GM19397 (cell line): ENCODE results near the gene VCX3B.
"Not testable (repeated sequence)": the region's sequence is repeated elsewhere in the genome, so short reads cannot be mapped to it uniquely, and the experiment has no call there.

Source experiments
- ATAC-seq: cut with Tn5 transposase; IDR thresholded peaks from one replicate; pipeline ENCODE4 v1.9.1; 2021; ENCODE audit warnings: mild to moderate bottlenecking, moderate library complexity; ENCODE audit not compliant: unreplicated experiment

VCX3B gene

GRCh38 chrX:8464530-8464929, at the start of gene VCX3B:
Gene VCX3B (plus strand): TSS chrX:8464830. CDS start chrX:8465451, 621 bp downstream.
- not testable (repeated sequence) for ATAC-seq

DNA sequence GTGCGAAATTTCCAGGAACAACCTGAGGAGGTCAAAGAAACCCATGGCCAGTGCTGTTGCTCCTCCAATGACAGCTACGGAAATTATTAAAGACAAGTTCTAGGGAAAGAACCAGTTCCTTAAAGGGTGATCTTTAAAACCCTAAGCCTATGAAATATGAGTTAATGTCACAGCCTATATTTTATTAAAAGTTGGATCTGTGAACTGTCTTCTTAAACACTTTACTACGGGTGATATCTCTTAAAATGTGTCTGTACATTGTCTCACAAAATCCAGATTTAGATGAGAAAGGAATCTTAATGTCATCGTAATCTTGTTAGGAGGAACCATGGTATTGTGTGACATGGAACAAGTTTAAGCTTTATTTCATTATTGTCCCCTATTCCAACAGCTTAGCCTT, 46.3 kb upstream of the VCX3B start:
- no peak for ATAC-seq

- ATAC-seq = no peak
Measured at GRCh38 chrX:8424912-8425311, 39.7 kb upstream of the VCX3B start.

GRCh38 chrX:8429692-8430249, 34.9 kb upstream of the VCX3B start:
- ATAC-seq = no peak

GRCh38 chrX:8430444-8430843, 34.2 kb upstream of the VCX3B start:
- ATAC-seq = no peak

DNA sequence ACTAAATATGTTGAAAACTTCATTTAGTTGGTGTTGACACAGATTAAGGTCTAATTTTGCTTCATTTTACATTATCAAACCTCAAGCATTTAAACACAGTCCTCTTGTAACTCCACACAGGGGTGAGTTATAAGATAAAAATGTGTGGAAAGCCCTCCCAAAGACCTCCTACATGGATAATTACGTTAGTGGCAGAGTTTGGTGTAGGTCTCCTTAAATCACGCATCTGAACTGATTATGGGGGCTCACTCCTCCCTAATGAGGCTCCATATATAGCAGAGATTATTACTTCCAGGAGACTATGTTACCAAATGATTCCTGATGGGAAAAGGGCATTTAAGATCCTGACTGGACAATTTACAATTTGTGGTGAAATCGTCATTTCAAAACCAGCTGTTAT, 32.2 kb upstream of the VCX3B start:
- no peak for ATAC-seq

- ATAC-seq = no peak
Measured at GRCh38 chrX:8433109-8434062, 31.2 kb upstream of the VCX3B start.

GRCh38 chrX:8447368-8447767, 17.3 kb upstream of the VCX3B start:
- no peak for ATAC-seq

- not testable (repeated sequence) for ATAC-seq
Measured at GRCh38 chrX:8452343-8452742, 12.3 kb upstream of the VCX3B start.

- ATAC-seq = no peak
Measured at GRCh38 chrX:8453611-8454010, 11.0 kb upstream of the VCX3B start.

DNA sequence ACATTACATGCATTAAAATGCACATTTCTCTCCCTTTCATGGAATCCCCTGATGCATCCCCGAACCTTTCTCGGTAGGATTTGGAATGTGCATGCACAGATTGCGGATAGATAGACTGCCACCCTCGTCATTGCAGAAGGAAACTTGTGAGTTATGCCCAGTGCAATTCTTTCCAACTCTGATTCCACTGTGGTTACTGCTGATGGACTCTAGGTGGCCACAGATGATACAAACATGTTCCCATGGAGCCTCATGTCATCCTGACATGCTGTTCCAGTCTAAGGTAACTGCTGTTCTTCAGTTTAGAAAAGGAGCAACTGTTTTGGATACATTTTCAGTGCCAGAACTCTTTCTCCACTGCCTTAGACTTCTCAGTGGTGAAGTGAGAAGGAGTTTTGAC, 9.1 kb upstream of the VCX3B start:
- no peak for ATAC-seq

GRCh38 chrX:8462488-8462887, 2.1 kb upstream of the VCX3B start:
- no peak for ATAC-seq

DNA sequence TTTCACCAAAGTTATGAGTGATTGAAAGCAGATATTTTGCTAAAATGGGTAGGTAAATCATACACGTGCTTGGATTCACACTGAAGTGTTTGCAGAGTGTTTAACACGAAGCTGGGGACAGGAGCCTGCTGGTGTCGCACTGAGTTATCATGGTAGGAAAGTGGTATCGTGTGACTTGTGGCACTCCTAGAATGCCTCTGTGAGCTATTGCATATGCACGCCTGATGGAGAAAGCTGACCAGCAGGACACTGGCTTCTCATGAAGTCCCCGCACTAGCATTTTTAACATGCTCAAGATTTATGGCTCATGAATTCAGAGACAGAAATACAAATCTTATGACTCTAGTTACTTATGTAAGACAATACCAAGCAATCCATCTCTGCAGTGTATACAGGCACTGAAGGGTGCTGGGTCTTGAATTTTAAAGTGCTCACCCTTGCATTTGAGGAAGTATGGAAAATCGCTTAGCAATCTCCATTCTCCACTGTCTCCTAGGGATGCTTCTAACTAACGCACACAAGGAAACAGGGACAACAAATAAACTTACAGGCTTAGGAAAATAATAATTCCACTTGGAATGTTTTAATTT, 19.8 kb downstream of the VCX3B start:
- ATAC-seq = no peak

GRCh38 chrX:8495036-8495435, 30.4 kb downstream of the VCX3B start:
- not testable (repeated sequence) for ATAC-seq

- no peak for ATAC-seq
Measured at GRCh38 chrX:8500203-8500602, 35.6 kb downstream of the VCX3B start.

- ATAC-seq = not testable (repeated sequence)
Measured at GRCh38 chrX:8502101-8502500, 37.5 kb downstream of the VCX3B start.

DNA sequence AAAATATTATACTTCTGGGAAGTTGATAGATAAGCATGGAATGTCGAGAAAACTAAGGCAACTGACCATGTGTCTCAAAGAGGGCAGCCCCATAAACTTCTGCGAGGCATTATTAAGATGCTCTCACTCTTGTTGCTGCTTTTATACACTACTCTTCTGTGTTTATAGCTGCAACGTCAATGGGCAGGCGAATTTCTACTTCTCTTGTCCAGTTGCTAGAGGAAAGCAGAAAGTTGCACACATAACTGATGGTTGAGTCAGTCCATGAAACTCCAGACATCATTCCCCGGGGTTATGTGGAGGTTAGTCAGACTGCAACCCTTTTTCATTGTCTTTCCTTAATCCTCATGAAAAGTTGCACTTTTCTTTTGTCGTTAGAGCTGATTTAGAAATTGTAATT, 39.8 kb downstream of the VCX3B start:
- no peak for ATAC-seq
